Activated CD8-positive, alpha-beta memory T cell treated with anti-CD3 and anti-CD28 coated beads for 36 hours (primary cell): ENCODE data around the gene PTRH1. TPM values are rescaled to one million over a fixed set of nuclear protein-coding genes. Genes with fewer than 3 reads are reported as not detected.

ENCODE experiments used
- total RNA-seq, 2 experiments: library from RNA; stranded (reverse); gene quantifications; one replicate each; pipeline ENCODE4 v1.2.3, GENCODE V29; 2021

The PTRH1 gene
- total RNA-seq, 2 experiments from 2014 or later = 27.8 to 28.8 TPM

Other genes with a start within 250 kb of the PTRH1 start
- gene STXBP1, start 103.4 kb downstream of the PTRH1 start, total RNA-seq = 10 to 100 TPM; 18.3 to 22.8 TPM
- gene CFAP157, start 8.7 kb downstream of the PTRH1 start, total RNA-seq = not detected
- 1 to 10 TPM; 1.3 to 1.4 TPM for gene TTC16, start 416 bp upstream of the PTRH1 start, total RNA-seq
- 10 to 100 TPM; 24.9 TPM for gene TOR2A, start 19.6 kb upstream of the PTRH1 start, total RNA-seq
- gene SH2D3C, start 63.0 kb upstream of the PTRH1 start, total RNA-seq = 10 to 100 TPM; 17.4 to 18.3 TPM
- 100 to 1,000 TPM; 103 to 109 TPM for gene CDK9, start 70.4 kb upstream of the PTRH1 start, total RNA-seq
- gene FPGS, start 87.2 kb upstream of the PTRH1 start, total RNA-seq = 100 to 1,000 TPM; 106 to 107 TPM
- gene ENG, start 139.0 kb upstream of the PTRH1 start, total RNA-seq = 10 to 100 TPM; 19.0 to 20.5 TPM
- gene AK1, start 162.0 kb upstream of the PTRH1 start, total RNA-seq = 10 to 100 TPM; 11.6 to 12.6 TPM
- gene ST6GALNAC6, start 183.9 kb upstream of the PTRH1 start, total RNA-seq = 10 to 100 TPM; 52.6 to 61.1 TPM
- gene ST6GALNAC4, start 201.4 kb upstream of the PTRH1 start, total RNA-seq = 10 to 100 TPM; 44.1 to 44.2 TPM
- 1 to 10 TPM; 1.0 to 2.5 TPM for gene PIP5KL1, start 215.1 kb upstream of the PTRH1 start, total RNA-seq
- gene DPM2, start 222.2 kb upstream of the PTRH1 start, total RNA-seq = 10 to 100 TPM; 74.8 to 76.5 TPM